Activated naive CD4-positive, alpha-beta T cell treated with anti-CD3 and anti-CD28 coated beads, Interleukin-2, amount 10 ng/mL, durations not matched to agents 7 days and 5 days (primary cell): Measurements from ENCODE around the gene MRPL36.

Experiments used
- CTCF ChIA-PET: fragments of 350-600 bp; sonication (Branson Sonifier 250); formaldehyde crosslinking; loops from one replicate; lab custom pipeline; 2021; ENCODE audit warnings: antibody characterized with exemption; lab: Charles Lee
- DNase-seq: peaks from one replicate; pipeline ENCODE4 v3.0.0-alpha.2; 2020
- H3K27ac Mint-ChIP-seq: one replicate; pipeline ENCODE4 v1.8.0; 2021; ENCODE audit warnings: mild to moderate bottlenecking, moderate library complexity, mixed read lengths
- H3K27me3 Mint-ChIP-seq: one replicate; pipeline ENCODE4 v1.8.0; 2021; ENCODE audit warnings: mild to moderate bottlenecking, mixed read lengths
- H3K36me3 Mint-ChIP-seq: one replicate; pipeline ENCODE4 v1.8.0; 2021; ENCODE audit warnings: mixed read lengths
- H3K4me1 Mint-ChIP-seq: one replicate; pipeline ENCODE4 v1.8.0; 2021; ENCODE audit warnings: mixed read lengths
- H3K4me3 Mint-ChIP-seq: one replicate; pipeline ENCODE4 v1.8.0; 2021; ENCODE audit warnings: mild to moderate bottlenecking, moderate library complexity, mixed read lengths
- H3K9me3 Mint-ChIP-seq: one replicate; pipeline ENCODE4 v1.8.0; 2021; ENCODE audit warnings: mixed read lengths

MRPL36 gene

DNA sequence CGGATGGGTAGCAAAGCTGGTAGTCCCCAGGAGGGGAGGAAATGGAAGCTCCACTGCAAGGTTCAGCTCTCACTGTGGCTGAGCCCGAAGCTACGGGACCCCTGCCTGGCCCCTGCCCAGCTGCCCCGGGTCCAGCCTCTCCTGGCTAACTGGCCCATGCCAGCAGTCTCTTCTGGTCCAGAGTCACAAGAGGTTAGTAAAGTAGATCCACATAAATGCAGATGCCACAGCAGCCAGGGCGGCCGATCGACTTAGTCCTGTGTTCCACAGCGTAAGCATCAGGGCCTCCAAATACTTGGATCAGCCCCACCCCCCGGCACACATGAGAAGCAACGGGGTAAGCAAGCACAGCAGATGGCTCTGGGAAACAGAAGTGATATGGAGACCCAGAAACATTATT, 42.1 kb downstream of the MRPL36 start:
- no peak overlapping the region for H3K27ac Mint-ChIP-seq
- DNase-seq, result no peak
- H3K36me3 Mint-ChIP-seq, result no peaks in the 10 kb centered on the region
- peaks cover 20% of the 10 kb centered on the region for H3K27me3 Mint-ChIP-seq
- CTCF ChIA-PET, result no interaction called here
- H3K4me1 Mint-ChIP-seq, result no peaks in the 10 kb centered on the region
- H3K4me3 Mint-ChIP-seq, result no peak overlapping the region
- peaks cover 7% of the 10 kb centered on the region for H3K9me3 Mint-ChIP-seq

DNA sequence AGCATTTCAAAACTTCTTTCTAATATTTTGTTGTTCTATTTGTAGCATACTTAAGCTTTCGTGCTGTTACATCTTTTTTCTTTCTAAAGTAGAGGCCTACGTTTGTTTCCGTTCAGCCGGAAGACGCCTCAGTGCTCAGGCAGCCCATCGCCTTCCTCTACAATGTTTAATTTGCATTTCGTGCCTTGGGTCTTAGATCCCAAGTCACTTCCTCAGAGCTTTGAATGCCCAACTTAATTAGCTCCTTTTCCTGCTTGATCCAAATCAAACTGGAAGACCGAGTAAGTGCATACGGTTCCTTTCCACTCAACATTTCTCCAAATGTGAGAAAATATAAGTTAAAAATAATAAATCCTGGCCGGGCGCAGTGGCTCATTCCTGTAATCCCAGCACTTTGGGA, 43.2 kb downstream of the MRPL36 start:
- Mint-ChIP-seq H3K36me3 (no peaks in the 10 kb centered on the region), H3K4me1 (no peaks in the 10 kb centered on the region), H3K27ac (no peak overlapping the region), H3K27me3 (peaks cover 18% of the 10 kb centered on the region), H3K9me3 (peaks cover 7% of the 10 kb centered on the region), H3K4me3 (no peak overlapping the region)
- no peak for DNase-seq
- CTCF ChIA-PET, result no interaction called here

DNA sequence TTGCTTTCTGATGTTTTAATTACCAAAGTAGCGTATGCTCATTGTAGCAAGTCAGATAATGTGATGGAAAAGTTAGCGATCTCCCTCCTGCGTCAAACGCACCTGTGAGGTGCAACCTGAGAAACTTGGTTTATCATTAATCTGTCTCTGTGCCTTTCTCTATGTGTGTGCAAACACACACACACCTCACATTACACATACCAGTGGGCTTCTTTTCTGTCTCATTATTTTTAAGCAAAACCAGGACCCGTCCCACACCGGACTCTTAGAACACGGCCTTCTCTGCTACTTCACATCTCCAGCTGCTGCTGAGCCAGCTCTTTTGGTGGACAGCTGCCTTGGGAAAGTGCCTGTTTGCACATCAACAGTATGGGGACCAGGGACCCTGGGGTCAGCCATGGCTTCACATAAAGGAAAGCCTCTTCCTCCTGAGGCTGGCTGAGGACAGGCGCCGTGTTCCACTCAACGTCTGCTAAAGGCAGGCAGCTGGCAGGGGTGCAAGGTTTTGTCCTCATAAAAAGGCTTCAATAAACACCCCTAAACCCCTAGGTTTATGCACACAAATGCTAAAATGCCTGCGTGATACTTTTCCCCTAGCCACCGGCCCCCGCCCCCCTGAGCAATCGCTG, 44.2 kb downstream of the MRPL36 start:
- Mint-ChIP-seq H3K36me3 (no peaks in the 10 kb centered on the region), H3K4me1 (no peaks in the 10 kb centered on the region), H3K9me3 (peaks cover 7% of the 10 kb centered on the region), H3K27ac (no peak overlapping the region), H3K4me3 (no peak overlapping the region), H3K27me3 (peaks cover 15% of the 10 kb centered on the region)
- no peak for DNase-seq
- CTCF ChIA-PET, result no interaction called here

DNA sequence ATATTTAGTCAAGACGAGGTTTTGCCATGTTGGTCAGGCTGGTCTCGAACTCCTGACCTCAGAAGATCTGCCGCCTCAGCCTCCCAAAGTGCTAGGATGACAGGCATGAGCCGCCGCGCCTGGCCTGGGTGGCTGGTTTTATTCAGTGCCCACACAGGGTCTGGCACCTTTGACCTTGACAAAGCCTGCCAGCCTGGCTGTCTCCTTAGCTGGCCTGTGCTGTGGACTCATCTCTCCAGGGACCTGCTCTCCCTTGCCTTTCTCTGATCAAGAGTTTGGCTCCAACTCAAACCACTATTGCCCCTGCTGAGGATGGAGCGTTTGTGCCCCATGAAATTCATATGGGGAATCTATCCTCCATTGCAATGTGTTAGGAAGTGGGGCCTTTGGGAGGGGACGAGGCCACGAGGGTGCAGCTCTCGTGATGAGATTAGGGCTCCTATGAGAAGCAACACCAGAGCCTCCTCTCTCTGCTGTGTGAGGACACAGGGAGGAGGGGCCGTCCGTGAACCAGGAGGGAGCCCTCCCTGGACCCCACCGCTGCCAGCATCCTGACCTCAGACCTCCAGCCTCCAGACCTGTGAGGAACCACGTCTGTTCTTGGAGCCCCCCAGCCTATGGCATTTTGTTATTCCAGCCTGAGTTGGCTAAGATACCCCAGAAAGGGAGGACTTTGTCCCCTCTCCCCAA, 45.0 kb downstream of the MRPL36 start:
- no peak overlapping the region for H3K4me3 Mint-ChIP-seq
- peaks cover 7% of the 10 kb centered on the region for H3K9me3 Mint-ChIP-seq
- H3K4me1 Mint-ChIP-seq, result no peaks in the 10 kb centered on the region
- CTCF ChIA-PET, result no interaction called here
- no peak overlapping the region for H3K27ac Mint-ChIP-seq
- no peaks in the 10 kb centered on the region for H3K36me3 Mint-ChIP-seq
- DNase-seq, result no peak
- H3K27me3 Mint-ChIP-seq, result peaks cover 15% of the 10 kb centered on the region

DNA sequence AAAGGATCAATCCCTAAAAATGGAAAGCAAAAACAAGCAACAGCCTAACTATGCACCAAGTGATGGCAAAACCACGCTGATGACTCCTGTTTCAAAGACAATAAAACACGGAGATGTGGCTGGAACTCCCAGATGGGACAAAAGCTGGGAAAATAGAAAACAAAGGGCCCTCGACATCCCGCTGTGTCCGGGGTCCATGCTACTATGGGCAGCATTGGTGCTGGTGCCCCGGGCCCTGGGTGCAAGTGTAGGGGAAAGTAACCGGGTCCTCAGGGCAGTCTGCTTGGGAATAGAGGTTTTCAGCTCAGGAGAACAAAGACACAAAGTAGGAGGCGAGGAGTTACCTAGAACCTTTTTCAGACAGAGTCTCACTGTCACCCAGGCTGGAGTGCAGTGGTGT, 46.1 kb downstream of the MRPL36 start:
- H3K9me3 Mint-ChIP-seq, result peaks cover 3% of the 10 kb centered on the region
- no peaks in the 10 kb centered on the region for H3K36me3 Mint-ChIP-seq
- no peak for DNase-seq
- peaks cover 15% of the 10 kb centered on the region for H3K27me3 Mint-ChIP-seq
- no peak overlapping the region for H3K27ac Mint-ChIP-seq
- no peaks in the 10 kb centered on the region for H3K4me1 Mint-ChIP-seq
- H3K4me3 Mint-ChIP-seq, result no peak overlapping the region
- CTCF ChIA-PET, result interaction anchor here (1.4 kb wide), 1 partner anchor 11 kb away, joined by 3 read pairs; no protein-coding TSS in a partner anchor

DNA sequence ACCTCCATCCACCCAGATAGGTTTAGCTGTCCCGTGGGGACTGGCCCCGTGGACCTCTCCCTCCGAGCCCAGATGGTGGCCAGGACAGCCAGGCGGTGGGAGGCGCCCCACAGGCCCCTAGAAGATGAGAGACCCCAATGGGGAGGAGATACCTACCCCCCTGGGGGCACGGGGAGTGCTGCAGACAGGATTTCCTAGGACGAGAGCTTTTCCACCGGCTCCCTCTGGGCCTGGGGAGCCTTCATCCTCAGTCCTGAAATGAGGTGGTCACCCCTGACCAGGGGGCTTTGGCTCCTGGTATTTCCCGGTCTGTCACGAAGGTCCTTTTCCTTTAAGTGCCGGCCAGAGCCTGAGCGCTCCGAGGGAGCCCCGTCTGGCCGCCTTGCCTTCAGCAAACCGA, 46.8 kb downstream of the MRPL36 start:
- H3K9me3 Mint-ChIP-seq, result no peaks in the 10 kb centered on the region
- no peaks in the 10 kb centered on the region for H3K36me3 Mint-ChIP-seq
- CTCF ChIA-PET, result interaction anchor here (1.4 kb wide), 1 partner anchor 10 kb away, joined by 3 read pairs; no protein-coding TSS in a partner anchor
- H3K4me3 Mint-ChIP-seq, result no peak overlapping the region
- peaks cover 15% of the 10 kb centered on the region for H3K27me3 Mint-ChIP-seq
- H3K4me1 Mint-ChIP-seq, result no peaks in the 10 kb centered on the region
- no peak for DNase-seq
- no peak overlapping the region for H3K27ac Mint-ChIP-seq

DNA sequence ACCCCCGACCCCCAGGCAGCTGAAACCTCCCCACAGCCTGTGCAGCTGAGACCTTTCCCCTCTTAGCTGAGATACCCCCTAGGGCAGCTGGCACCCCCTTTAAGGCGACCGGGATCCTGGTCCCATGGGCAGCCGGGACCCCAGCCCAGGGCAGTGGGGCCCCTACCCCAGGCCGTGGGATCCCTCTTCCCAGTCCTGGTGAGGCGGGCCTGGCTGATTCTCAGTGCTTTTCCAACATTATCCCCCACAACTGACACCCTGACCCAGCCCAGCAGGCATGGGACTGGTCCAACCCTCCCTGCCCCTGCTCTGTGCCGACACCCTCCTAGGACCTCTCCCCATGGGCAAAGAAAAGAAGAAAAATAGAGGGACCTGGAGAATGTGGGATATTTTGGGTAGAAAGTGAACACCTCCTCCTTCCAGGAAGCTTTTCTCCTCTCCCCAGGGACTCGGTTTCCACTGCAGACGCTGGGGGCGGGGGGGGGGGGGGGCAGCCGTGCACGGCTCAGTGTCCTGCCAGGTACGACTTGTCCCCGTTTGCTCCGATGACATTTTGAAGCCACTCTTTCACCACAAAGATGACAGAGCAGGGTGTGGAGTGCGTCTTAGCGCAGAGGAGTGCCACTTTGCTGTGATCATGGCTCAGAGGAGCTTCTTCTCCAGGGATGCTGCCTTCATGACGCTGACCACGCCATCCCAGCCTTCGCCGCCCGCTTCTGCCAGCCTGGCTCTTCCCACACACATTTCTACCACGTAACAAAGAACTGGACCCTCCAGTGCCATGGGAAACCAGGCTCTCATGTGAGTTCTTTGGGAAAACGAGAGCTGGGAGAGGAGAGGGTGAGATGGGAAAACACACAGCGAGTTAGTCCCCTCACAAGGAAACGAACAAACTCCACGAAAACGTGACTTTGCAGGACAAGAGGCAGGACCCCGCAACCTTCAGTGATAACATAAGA, 47.5 kb downstream of the MRPL36 start:
- H3K27ac Mint-ChIP-seq, result no peak overlapping the region
- CTCF ChIA-PET, result no interaction called here
- peaks cover 11% of the 10 kb centered on the region for H3K27me3 Mint-ChIP-seq
- H3K4me3 Mint-ChIP-seq, result no peak overlapping the region
- H3K9me3 Mint-ChIP-seq, result no peaks in the 10 kb centered on the region
- no peak for DNase-seq
- H3K36me3 Mint-ChIP-seq, result no peaks in the 10 kb centered on the region
- no peaks in the 10 kb centered on the region for H3K4me1 Mint-ChIP-seq

DNA sequence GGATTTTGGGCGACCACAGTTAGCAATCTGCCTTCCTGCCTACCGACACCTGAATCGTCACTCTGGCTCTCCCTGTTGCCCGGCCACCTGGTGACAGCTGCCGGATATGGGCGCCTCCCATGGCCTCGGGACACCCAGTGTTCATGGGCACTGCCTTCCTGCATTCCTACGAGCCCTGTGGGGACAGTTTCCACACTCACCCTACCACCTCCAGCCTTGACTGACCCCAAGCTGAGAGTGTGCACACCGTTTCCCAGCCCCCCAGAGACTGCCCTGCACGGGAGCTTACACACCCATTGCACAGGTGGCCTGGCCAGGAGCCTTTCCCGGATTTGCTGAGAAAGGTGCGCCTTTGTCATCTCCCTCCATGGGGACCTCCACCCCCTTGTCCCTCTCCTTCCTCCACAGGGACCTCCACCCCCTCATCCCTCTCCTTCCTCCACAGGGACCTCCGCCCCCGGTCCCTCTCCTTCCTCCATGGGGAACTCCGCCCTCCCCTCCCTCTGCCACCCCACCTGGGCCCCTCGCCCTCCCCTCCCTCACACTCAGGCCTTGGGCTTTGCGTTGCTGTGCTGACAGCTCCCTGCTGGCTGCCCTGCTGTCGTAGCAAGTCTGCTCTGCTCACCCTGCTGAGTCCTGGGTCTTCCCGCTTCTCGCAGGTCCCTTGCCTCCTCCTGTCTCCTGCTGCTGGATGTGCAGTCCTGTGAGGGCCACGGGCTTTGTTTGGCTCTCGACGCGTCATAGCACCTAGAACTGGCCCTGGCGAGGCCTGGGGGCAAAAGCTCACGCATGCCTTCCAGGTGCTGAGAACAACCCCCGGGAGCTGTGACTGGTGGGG, 48.4 kb downstream of the MRPL36 start:
- no peak overlapping the region for H3K4me3 Mint-ChIP-seq
- CTCF ChIA-PET, result no interaction called here
- no peak overlapping the region for H3K27ac Mint-ChIP-seq
- no peaks in the 10 kb centered on the region for H3K9me3 Mint-ChIP-seq
- H3K27me3 Mint-ChIP-seq, result peaks cover 9% of the 10 kb centered on the region
- no peaks in the 10 kb centered on the region for H3K4me1 Mint-ChIP-seq
- H3K36me3 Mint-ChIP-seq, result no peaks in the 10 kb centered on the region
- DNase-seq, result no peak

DNA sequence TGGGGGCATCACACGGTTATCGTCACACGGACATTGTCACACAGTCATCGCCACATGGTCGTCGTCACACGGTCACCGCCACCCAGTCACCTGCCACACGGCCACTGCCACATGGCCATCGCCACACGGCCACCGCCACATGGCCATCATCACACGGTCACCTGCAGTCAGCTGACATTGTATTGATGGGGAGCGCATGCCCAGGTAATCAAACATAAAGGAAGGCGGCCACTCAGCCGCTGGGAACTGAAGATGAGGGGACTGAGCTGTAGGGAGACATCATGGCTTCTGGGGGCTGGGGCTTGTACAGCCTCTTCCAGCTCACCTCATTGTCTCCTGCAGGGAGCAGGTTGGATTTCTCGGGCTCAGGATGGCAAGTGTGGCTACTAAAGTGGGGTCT, 49.2 kb downstream of the MRPL36 start:
- Mint-ChIP-seq H3K4me1 (no peaks in the 10 kb centered on the region), H3K9me3 (no peaks in the 10 kb centered on the region), H3K4me3 (no peak overlapping the region), H3K36me3 (no peaks in the 10 kb centered on the region), H3K27ac (no peak overlapping the region), H3K27me3 (peaks cover 11% of the 10 kb centered on the region)
- CTCF ChIA-PET, result no interaction called here
- no peak for DNase-seq

DNA sequence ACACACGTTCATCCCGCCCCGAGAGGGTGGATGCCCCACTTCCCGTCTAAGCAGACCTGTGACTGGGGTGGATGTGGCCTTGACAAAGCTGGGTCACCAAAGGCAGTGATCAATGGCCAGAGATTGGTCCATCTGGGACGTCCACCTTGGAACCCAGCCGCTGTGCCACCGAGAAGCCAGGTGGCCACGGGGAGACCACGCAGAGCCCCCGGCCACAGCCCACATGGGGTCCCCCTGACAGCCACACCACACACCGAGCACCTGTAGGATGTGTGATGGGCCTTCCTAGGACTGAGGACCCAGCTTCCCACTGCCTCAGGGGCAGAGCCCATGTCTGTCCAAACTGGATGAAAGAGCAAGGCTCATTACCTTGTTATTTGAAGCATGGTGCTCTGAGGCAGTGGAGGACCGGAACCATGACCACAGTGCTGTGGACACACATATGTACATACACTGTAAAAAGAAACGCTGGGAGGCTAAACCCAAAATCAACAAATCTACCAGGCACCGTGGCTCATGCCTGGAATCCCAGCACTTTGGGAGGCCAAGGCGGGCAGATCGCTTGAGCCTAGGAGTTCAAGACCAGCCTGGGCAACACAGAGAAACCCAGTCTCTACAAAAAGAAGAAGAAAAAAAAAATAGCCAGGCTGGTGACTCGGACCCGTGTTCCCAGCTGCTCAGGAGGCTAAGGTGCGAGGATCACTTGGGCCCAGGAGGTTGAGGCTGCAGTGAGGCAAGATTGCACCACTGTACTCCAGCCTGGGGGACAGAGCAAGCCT, 50.1 kb downstream of the MRPL36 start:
- no peak overlapping the region for H3K4me3 Mint-ChIP-seq
- DNase-seq, result peak; percentile 8
- H3K9me3 Mint-ChIP-seq, result no peaks in the 10 kb centered on the region
- H3K4me1 Mint-ChIP-seq, result no peaks in the 10 kb centered on the region
- CTCF ChIA-PET, result no interaction called here
- peaks cover 16% of the 10 kb centered on the region for H3K27me3 Mint-ChIP-seq
- H3K36me3 Mint-ChIP-seq, result no peaks in the 10 kb centered on the region
- no peak overlapping the region for H3K27ac Mint-ChIP-seq

DNA sequence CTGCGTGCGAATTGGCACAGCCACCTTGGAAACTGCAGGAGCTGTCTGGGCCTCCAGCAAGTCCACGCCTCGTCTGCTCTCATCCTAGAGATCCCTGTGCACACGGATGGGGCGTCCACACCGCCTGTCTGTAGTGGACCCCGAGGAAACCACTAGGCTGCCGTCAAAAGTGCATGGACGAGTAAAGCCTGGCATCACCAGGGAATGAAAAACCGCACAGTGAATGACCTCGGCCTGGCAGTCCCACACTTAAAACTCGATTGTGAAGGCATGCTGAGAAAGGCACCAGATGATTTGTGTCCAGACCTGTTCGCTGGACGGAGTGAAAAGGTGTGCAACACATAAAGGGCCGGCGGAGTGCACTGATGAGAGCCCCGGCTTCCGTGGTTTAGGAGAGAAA, 50.8 kb downstream of the MRPL36 start:
- peak; percentile 8 for DNase-seq
- H3K27me3 Mint-ChIP-seq, result peaks cover 21% of the 10 kb centered on the region
- H3K27ac Mint-ChIP-seq, result no peak overlapping the region
- CTCF ChIA-PET, result no interaction called here
- H3K4me3 Mint-ChIP-seq, result no peak overlapping the region
- H3K4me1 Mint-ChIP-seq, result no peaks in the 10 kb centered on the region
- no peaks in the 10 kb centered on the region for H3K9me3 Mint-ChIP-seq
- H3K36me3 Mint-ChIP-seq, result no peaks in the 10 kb centered on the region
